Endometrial microvascular endothelial cells (primary cell): ENCODE measurements around the gene OR56A1. TPM values are rescaled to one million over a fixed set of nuclear protein-coding genes. Genes with fewer than 3 reads are reported as not detected.
"Not testable (repeated sequence)": the region's sequence is repeated elsewhere in the genome, so short reads cannot be mapped to it uniquely, and the experiment has no call there.

Experiments used
- in situ Hi-C: cut with HindIII; loops from 2 replicates; pipeline ENCODE4 v1.10.0; 2017; ENCODE audit warnings: low sequenced_read_pairs, low pct_unique_long_range_greater_than_20kb; ENCODE audit errors: inconsistent ontology term
- total RNA-seq: library from RNA; depleted of rRNA; stranded (reverse); fragments of >200 nt; gene quantifications from one replicate; pipeline ENCODE4 v1.2.3, GENCODE V29; 2015; ENCODE audit errors: inconsistent ontology term

OR56A1 gene, protein sequence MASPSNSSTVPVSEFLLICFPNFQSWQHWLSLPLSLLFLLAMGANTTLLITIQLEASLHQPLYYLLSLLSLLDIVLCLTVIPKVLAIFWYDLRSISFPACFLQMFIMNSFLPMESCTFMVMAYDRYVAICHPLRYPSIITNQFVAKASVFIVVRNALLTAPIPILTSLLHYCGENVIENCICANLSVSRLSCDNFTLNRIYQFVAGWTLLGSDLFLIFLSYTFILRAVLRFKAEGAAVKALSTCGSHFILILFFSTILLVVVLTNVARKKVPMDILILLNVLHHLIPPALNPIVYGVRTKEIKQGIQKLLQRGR
- total RNA-seq: not detected

DNA sequence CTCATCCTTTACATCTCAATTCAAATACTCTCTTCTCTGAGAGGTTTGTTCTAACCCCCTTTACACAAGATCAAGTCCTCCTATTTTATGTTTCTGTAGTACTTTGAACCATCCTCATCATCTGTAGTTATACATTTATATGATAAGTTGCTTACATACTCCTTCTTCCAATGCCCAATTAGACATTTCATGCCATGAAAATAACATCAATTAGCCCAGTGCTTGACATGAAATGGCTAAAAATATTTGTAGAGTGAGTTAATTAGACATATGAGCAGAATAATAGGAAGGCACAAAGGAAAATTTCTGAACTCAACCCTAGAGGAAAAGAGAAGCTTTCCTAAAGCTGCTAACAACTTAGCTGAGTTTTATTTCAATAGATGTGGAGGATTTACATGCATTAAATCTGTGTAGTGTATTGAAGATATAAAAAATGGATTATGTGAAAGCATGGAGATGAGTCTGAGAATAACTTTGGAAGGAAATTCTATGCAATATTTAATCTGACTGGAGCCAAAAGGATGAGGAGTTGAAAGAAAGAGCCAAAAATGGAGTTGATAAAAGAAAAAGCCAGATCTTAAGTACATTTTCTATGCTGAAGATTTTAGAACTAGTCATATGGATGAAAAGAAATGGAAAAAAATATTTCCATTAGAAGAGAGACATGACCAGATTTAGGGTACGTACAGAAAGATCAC lies at the start of gene OR56A1:
TSS of gene OR56A1 (minus strand) at position 51 of the 698 bp plus-strand sequence. CDS start 3,066 bp downstream, outside the sequence.
- in situ Hi-C loops: no loop called here

DNA sequence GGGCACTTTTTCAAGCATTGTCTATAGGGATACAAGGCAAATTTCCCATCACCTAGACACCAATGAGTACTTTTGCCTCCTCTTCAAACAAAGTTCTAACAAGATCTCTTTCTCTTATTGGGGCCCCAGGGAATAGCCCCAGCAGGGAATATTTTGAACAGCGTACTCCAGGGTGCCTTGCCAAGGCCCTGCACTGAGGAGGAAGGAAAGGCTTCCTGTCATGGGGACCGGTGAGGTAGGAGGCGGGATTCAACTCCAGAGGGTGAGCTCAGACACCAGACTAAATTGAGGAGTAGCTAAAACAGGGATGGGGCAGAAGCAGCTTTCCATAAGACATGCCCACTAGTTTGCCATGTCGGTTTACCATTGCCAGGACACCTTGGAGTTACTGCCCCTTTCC lies 48.9 kb upstream of the OR56A1 start:
- in situ Hi-C loops: no loop called here

DNA sequence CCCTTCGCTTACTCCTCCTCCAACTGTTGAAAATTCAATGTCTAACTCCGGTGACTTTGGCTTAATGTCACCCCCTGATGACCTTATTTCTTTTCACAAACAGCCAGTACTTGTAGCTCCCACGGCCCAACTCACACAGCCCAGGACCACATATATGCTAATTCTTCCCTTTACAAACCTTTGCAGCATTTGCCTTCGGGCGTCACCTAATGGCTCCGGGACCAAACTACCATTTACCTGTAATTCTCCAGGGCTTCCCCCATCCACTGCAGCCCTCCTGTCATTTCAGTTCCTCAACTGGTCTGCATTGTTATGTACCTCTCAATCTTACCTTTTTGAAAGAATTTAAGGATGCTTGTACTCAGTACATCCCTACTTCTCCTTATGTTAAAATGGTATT lies 47.2 kb upstream of the OR56A1 start:
- in situ Hi-C loops: no loop called here

DNA sequence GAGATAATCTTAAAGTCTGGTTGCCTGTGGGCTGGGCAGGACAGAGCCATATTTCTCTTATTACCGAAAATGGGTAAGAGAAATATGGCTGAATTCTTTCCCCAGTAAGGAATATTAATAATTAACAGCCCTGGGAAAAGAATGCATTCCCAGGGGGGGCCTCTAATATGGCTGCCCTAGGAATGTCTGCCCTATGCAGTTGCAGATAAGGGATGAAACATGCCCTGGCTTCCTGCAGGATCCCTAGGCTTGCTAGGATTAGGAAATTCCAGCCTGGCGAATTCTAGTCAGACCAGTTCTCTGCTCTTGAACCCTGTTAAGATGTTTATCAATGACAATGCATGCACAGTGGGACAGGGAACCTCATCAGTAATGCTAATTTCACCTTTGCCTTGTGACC lies 45.9 kb upstream of the OR56A1 start:
- in situ Hi-C loops: not testable (repeated sequence)

DNA sequence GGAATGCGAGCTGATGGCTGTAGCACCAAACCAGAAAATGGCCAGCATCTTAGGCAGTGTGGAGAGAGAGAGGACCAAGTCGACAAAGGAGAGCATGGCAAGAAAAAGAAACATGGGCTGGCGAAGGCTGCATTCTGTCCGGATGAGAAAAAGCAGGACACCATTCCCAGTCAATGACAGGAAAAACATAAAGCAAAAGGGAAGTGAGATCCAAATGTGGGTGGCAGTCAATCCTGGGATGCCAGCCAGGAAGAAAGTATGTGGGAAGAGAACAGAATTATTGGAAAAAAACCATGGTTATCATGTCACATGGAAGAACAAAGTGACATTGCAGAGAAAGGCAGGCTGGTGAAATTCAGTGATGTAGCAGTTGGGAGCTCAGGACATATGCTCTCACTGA lies 36.9 kb upstream of the OR56A1 start:
- in situ Hi-C loops: no loop called here

DNA sequence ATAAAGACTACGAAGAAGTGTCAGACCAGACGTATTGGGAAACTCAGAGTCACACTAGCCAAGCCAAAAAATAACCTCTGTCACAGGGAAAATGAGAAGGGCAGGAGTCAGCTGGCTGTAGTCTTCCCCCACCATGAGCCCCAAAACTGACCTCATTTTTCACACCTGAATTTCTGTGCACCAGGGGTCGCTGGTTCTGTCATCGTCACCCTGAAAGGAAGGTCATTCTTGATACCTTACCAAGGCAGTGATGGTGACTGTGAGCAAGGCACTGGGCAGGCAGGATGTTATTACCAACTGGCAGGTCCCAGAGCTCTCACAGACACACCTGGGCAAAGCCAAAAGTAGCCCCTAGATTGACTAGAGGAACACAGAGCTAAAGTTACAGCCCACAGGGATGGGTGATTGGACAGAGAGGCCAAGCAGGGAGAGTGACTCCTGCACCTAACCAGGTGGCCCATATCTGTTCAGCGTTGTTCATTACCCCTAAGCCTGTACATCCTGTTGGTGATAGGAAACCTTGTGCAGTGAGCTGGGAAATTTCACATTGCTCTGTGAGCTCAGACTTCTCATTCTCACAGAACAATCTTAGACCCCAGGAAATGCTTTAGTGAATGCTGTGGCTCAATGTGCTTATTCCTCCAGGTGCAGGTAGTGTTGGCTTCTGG lies 32.3 kb upstream of the OR56A1 start:
- in situ Hi-C loops: no loop called here

DNA sequence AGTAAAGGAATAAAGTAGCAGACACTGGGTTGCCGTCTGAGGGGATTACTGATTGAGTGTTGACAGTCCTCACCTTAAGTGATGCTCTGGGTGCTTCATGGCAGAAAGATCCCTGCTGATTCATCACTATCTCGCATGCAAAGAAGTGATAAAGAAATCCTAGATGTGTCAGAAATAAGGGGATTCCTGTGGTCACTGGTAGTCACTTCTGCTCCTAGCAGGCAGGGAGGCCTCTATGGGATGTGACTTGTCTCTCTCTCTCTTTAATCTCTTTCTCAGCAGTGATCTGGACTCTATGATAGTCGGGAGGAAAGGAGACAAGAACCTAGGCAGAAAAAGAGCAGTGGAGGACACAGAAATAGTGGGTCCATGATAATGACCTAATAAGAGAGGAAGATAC lies 30.9 kb upstream of the OR56A1 start:
- in situ Hi-C loops: no loop called here

DNA sequence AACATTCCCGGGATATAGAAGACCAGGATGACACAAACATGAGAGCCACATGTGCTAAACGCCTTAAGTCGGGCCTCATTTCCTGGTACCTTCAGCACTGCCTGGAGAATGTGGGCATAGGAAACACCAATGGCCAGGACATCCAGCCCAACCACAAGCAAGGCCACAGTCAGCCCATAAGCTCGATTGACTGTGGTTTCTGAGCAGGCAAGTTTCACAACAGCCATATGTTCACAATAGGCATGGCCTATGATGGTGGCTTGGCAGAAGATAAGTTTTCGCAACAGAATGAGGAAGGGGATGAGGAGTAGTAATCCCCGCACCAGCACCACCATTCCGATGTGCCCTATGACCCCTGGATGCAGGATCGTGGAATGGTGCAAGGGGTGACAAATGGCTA lies 26.9 kb upstream of the OR56A1 start:
- in situ Hi-C loops: no loop called here

DNA sequence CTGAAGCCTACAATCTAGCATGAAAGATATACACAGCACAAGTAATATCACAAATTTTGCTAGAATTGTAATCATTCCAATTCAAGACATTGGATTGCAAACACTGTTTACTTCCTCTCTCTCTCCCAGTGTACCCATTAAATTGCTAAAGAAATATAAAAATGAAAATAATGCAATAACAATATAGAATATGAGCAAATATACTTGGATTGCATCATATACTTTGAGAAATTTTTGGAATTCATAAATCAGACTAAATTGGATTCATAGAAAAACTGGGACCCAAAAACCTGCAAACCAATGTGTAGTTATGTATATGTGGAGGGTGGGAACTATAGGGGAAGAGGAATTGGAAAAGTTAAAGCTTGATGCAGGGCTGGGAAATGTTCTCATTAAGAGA lies 25.0 kb upstream of the OR56A1 start:
- in situ Hi-C loops: no loop called here

DNA sequence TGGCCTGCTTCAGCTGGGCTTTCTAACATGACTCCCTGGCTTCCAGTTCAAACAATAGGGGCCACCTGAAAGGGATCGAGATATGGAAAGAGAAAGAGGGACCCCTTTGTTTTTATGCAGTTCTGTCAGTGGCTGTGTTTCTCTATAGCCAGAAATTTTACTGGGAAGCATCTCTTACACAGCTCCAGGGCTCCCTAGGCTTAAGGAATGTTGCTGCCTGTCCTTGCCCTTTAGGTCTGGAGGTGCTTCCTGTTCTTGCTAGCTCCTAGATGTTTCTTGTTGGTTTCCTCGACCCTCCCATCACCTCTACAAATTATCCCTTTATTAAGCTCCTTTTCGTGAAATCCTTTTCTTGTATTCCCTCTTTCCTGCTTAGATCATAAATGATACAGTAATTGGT lies 21.8 kb upstream of the OR56A1 start:
- in situ Hi-C loops: no loop called here

DNA sequence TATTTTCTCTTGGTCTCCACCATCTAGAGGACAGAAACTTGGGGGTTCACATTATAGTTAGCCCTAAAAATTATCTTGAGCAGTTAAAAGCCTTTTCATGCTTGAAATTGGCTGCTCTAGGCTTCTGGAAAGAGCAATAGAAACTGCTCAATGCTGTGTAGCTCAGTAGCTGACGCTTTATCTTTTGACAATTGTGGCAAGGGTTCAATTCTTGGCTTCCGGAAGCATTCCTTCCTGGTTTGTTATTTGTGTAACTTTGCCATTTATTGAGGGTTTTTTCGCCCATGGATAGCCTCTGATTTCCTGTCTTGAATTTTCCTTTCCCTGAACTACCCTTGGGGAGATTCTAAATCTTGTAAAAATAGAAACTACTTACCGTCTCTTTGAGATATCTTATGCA lies 10.3 kb upstream of the OR56A1 start:
- in situ Hi-C loops: no loop called here

DNA sequence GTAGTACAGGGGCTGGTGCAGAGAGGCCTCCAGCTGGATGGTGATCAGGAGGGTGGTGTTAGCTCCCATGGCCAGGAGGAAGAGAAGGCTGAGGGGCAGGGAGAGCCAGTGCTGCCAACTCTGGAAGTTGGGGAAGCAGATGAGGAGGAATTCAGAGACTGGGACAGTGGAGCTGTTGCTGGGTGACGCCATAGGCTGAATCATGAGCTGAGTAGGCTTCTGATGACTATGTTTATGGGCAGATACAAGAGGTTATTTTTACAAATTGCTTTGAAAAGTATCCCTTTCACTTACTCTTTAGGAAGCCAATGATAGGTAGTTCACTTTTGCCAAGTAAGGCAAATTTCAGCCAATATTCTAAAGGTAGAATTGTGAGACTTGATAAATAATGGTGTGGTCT lies 3.1 kb downstream of the OR56A1 start:
- in situ Hi-C loops: no loop called here

DNA sequence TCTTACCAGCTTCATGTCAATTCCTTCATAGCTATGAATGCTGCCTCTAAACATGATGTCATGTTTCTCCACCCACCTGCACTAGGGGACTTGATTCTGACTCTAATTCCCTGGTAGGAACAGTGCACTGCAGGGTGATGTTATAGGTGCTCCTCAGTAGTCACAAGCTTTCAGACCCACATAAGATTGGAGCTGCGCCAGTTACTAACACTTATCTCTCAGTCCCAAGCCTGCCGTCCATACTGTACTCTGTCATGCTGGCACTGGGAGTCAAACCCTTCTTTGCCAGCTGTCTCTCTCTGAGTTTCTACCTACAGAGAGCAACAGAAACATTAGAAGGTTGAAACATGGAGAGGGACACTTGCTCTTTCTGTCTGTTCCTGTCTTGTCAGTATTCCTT lies 5.5 kb downstream of the OR56A1 start:
- in situ Hi-C loops: no loop called here

DNA sequence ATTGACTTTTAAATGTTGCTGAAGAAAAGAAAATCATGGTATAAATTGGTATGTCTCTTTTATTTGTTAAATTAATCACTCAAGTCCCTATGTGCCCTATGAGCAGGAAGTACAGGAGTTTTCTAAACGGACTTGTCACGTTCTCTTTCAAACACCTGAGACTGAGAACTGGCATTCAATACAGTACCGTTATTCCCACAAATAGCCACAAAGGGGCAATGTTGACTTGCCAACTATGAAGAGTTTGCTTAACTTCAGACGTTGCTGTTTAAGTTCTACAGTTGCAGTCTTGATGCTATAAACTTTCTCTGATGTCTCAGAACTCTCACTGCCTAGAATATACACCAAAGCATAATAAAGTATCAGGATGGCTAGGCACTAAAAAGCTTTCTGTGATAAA lies 7.6 kb downstream of the OR56A1 start:
- in situ Hi-C loops: no loop called here

DNA sequence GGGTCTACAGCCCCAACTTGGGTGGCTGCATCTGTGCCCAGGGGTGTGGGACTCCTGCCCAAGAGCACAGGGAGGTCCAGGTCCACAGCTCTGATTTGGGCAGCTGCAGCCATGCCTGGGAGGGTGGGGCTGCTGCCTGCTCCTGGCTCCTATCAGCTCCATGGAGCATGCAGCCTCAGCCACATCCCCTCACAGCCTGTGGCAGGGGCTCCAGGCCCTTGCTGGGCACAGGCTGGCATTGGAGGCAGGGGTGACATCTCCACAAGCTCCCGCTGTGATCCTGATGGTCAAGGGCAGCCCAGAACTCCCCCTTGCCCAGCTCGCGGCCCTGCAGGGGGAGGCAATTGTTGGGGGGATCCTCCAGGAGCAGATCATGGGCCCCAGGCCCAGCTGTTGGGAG lies 17.5 kb downstream of the OR56A1 start:
- in situ Hi-C loops: no loop called here

DNA sequence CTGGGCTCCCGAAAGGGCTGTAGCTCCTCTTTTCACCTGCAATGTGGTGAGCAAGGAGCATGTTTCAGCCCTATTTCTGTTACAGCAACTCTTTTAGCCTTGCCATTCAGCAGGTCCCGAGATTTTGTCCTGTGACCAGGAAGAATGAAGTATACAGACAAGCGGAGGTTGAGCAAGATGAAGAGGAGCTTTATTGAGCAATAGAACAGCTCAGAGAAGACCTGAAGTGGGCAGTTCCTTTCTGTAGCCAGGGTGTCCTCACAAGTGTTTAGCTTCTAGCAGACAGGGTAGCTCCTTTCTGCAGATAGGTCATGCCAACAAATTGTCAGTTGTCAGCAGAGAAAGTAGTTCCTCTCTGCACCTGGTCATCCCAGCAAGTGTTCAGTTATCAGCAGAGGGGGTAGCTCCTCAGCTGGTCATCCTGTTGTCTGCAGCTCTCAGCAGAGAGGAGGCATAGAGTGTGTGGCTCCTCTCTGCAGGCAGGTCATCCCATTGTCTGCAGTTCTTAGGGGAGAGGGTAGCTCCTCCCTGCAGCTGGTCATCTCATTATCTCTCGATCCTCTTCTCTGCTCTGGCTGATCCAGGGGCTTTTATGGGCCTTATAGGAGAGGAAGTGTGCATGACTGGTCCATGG lies 18.4 kb downstream of the OR56A1 start:
- in situ Hi-C loops: no loop called here

DNA sequence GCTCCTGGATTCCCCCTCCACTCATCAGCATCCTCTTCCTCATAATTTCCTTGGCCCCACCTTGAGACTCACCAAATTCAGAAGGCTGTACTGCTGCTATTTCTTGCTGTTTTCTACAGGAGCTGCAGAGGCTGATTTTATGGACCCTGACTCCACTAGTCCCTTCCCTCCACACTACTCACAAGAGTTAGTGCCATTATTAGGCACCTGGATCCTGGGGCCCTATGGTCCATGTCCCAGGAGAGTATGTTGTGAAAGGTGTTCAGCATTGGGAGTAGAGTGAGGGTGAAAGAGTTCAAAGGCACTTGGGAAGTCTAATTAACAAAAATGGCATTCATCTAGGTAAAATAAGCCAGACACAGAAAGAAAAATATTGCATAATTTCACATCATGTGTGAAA lies 23.7 kb downstream of the OR56A1 start, which contains the start of gene OR56A4:
TSS of gene OR56A4 (minus strand) at position 101 of the 400 bp plus-strand sequence. CDS start 3,954 bp downstream, outside the sequence.
- in situ Hi-C loops: no loop called here

DNA sequence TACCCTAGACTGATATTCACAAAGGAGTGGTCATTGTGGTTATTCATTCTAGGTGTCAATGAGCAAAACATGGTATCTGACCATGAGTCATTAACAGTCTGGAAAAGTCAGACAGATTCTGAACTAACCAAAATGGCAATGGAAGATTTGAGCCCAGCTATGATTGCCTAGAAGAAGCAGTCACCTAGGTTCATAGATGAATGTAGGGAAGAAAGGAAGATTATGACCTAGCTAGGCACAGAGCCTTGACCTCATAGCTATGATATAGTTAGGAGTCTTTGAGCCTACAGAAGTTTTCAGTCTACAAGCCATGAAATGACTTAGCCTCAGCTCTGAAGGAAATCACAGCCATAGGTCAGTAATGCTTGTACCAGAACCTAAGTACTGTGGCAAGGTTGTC lies 24.2 kb downstream of the OR56A1 start:
- in situ Hi-C loops: no loop called here

DNA sequence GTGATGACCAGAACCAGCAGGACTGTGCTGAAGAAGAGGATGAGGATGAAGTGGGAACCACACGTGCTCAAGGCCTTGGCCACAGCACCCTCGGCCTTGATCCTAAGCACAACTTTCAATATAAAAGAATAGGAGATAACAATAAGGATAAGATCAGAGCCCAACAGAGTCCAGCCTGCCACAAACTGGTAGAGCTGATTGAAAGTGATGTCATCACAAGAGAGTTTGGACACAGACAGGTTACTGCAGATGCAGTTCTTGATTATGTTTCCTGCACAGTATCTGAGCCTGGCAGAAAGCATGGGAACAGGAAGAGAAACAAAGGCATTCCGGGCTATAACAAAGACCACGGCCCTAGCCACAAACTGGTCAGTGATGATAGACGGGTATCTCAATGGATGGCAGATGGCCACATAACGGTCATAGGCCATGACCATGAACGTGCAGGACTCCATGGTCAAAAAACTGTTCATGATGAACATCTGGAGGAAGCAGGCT lies 28.3 kb downstream of the OR56A1 start:
- in situ Hi-C loops: no loop called here
